GM18526 (cell line): ENCODE measurements around the gene BEND3.

Source experiments
- POLR2A ChIP-seq: IDR thresholded peaks from 3 replicates; pipeline ENCODE4 v1.6.1; 2011; ENCODE audit not compliant: insufficient read length; ENCODE audit errors: extremely low read depth

BEND3 gene

DNA sequence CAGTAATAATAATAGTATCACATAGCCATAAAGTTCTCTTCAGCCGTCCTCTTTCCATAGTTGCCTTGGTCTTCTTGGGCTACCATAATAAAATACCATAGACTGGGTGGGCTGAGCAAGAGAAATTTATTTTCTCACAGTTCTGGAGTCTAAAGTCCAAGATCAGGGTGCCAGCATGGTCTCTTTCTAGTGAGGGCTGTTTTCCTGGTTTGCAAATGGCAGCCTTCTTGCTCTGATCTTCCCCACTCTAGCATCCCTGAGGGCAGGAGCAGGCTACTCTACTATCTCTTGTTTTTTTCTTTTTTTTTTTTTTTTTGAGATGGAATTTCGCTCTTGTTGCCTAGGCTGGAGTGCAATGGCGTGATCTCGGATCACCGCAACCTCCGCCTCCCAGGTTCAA lies 8.2 kb upstream of the BEND3 start:
- TF ChIP-seq POLR2A: no peak

DNA sequence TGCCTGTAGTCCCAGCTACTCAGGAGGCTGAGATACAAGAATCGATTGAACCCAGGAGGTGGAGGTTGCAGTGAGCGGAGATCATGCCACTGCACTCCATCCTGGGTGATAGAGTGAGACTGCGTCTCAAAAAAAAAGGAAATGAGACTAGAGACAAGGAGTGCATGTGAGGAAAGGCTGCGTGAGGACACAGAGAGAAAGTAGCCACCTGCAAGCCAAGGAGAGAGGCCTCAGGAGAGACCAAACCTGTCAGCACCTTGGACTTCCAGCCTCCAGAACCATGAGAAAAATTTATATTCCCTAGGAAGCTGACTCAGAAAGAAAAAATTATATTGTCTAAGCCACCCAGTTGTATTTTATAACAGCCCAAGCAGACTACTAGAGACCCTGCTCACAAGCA lies 7.4 kb upstream of the BEND3 start:
- no peak for TF ChIP-seq POLR2A

DNA sequence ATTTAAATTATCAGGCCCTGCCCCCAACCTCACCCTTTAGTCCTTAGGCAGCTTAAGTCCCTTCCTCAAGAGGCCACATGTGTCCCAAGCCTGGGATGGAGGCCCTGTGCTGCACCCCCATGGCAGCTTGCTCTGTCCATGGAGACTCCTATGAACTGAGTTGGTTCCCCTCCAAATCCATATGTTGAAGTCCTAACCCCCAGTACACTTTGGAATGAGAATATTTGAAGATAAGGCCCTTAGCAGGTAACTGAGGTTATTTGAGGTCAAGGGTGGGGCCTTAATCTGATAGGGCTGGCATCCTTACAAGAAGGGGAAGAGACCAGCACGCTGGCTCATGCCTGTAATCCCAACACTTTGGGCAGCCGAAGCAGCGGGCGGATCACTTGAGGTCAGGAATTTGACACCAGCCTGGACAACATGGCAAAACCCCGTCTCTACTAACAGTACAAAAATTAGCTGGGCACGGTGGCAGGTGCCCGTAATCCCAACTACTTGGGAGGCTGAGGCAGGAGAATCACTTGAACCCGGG lies 6.7 kb upstream of the BEND3 start:
- no peak for TF ChIP-seq POLR2A

DNA sequence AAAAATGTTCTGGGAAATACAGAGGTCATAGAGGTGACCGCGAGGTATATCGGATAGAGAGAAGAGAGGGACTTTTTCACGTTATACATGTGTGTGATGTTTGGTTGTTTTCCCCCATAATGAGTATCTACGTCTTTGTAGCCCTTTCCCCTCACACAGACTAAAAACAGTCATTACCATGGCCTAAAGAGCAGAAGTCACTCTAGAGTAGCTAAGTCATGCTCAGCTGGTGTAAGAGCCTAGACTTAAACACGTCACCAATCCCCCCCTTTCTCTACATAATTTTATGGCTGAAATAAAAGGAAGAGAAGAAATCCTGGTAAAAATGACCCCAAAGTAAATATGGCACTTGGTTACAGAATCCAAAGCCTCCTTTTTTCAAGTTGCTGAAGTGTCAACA lies 6.0 kb upstream of the BEND3 start:
- TF ChIP-seq POLR2A: no peak

DNA sequence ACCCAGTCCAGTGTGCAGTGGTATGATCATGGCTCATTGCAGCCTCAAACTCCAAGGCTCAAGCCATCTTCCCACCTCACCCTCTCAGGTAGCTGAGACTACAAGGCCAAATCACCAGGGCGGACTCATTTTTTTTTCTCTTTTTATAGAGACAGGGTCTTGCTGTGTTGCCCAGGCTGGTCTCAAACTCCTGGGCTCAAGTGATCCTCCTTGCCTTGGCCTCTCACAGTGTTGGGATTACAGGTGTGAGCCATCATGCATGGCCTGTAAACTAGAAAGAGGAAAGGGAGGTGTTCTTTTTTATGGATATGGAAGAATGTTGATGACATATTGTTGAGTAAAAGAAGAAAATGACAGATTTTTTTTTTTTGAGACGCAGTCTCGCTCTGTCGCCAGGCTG lies 5.1 kb upstream of the BEND3 start:
- TF ChIP-seq POLR2A: no peak

DNA sequence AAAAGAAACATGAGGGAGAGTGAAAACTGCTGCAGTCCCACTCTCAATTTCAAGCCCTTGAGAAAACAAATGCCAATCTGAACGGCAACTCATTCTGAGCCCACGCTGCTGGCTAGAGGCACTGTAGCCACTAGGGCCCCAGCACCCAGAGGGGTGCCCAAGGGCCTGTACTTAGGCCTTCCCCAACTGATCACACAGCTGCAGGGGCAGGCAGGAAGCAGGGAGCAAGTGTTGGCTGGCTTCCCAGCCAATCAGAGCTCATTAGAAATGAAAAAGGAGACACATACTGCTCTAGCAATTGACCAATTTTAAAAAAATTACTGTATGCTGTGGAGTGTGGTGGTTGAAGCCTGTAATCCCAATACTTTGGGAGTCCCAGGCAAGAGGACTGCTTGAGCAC lies 3.7 kb upstream of the BEND3 start:
- TF ChIP-seq POLR2A: no peak

DNA sequence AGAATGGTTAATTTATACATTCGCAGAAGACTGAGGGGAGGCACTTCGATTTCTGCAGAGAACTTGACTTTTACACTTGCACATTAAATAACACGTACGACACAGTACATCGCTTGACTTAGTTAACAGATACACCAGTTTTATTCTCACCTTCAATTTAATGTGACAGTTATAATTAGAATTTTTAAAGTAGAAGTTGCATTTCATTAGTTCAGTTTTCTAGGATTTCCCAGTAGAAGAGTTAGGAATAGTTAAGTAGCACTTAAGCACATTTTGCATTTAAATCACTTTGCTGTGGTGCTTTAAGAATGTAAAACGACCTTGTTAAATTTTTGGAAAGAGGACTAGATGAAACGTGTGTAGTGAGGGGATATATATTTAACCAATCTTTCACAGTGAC lies 1.6 kb upstream of the BEND3 start:
- no peak for TF ChIP-seq POLR2A

DNA sequence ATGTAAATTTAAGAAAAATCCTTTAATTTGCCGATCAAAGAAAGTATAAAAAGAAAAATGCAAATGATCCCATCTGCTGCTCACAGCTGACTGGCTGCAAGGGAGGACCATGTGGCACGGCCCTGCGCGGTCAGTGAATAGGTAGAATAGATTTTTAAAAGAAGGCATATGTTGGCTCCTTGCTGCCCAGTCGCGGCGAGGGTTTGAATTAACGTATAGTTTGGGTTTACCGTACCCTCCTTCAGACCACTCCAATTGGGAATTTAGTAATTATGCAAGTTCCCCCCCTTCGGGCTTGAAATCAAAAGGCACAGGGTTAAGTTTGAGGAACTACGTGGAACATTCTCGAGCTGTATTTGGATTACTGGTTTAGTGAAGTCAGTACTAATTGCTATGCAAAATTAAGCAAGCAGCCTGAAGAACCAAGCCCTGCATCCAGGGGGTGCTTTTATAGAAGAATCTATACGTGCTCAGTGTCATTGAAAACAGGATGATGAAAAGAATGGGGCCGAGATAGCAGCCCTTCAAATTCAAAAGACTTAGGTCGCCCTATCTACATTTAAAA lies 1.1 kb upstream of the BEND3 start:
- TF ChIP-seq POLR2A: no peak

DNA sequence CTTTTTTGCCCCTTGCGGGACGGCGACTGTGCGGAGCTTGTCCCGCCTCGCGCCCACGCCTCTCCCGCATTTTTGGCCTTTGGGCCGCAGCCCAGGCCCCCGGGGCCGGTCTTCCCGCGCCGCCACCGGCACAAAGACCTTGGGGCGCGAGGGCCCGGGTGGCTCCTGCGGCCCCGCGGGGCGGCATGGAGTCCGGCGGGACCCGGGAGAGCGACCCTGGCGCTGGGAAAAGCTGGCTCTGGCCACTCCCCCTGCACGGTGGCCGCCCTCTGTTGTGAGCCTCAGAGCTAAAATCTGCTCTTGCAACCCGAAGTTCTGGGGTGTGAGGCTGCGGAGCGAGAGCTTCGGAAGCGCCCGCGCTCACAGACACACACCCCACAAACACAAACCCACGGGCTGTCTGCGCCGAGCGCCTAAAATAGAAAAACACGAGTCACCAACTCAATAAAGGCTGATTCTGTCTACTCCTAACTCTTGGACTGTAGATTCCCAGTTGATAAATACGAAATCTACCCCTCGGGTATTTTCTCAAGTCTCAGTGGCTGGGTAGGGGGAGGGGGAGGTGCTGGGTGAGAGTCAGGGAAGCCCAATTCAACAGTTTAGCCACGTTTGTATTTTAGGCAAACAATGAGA lies 496 bp upstream of the BEND3 start:
- TF ChIP-seq POLR2A: no peak

DNA sequence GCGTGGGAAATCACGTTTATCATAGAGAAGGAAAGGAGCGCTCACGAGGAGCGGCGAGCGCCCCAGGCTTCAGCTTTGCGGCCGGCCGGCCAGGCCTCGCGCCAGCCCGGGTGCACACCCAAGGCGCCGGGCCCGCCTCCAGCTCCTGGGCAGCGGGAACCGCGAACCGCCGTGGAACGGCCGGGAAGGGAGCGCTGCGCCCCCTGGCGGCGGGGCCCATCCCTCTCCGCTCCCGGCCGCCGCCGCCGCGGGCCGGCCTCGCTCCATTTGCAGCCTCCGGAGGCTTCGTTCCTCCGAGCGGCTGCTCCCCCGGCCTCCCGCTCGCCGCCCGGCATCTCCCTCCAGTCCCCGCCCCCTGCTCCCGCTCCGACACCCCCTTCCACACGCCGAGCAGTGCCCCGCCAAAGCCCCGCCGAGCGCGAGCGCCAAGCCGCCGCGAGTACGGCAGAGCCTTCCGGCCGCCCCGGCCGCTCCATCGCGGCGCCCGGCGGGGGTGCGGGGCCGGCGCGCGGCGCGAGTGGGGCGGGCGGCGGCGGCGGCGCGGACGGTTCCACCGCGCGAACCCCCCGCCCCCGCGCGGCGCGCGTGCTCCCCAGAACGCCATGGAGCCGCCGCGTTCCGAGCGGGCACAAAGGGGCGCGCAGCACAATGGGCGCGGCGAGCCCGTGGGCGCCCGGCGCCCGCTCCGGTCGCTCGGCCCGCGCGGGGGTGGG lies 946 bp downstream of the BEND3 start:
- TF ChIP-seq POLR2A: no peak

DNA sequence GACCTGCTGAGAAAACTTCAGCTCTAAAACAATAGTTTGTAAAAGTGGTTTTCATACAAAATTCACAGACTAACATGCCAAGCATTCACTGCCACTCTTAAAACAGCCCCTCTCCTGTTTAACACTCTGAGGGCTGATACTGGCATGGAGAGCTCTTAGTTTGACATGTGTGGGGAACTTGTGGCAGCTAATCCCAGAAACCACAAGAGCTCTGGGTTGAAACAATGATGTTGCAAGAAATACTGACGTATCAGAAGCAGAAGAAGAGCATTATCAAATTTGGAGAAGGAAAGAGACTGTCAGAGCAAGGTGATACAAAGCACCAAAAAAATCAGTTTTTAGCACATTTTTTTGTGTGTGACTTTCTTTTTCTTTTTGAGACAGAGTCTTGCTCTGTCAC lies 5.1 kb downstream of the BEND3 start:
- TF ChIP-seq POLR2A: no peak

DNA sequence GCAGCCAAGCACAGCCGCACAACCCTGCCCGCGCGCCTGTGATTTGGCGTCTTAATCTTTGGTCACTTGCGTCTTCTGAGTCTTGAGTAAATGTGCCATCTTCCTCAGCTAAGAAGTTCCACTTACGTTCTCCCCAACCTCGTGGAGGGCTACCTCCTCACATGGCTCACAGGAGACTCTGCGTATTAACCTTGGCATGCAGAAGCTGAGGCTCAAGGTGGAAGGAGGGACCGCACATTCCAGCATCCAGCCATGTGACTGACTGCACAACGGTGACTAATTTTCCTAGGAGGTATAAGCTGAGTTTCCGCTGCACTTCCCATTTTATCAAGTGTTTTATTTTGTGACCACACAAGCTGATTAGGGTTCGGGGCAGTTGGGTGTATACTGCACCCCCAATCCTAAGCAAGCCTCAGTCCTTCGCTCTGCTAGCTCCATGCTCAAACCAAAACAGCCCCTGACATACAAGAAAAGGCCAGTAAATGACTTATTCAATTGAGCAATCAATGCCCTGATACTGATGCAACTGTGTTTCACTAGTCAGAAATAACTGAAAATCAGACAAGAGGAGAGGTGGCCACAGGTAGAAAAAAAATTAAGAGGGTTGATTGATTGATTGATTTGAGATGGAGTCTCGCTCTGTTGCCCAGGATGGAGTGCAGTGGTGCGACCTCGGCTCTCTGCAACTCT lies 7.0 kb downstream of the BEND3 start:
- no peak for TF ChIP-seq POLR2A

DNA sequence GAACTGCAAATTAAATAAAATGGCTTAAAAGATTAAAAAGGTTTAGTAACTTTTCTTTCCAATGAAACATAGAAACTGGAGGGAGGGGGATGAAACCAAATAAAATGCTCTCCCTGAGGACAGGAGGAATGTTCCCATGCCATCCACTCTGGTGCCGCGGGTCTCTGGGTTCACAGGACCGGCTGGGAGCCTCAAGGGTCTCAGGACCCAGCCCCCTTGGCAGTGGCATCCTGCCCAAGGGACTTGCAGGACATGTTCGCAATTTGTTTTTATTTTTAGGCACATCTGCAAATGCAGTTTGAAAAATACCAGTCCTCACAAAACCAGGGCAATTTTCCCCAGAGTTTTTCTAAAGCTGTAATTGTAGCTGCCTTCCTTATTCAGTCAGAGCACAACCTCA lies 7.5 kb downstream of the BEND3 start:
- TF ChIP-seq POLR2A: no peak

DNA sequence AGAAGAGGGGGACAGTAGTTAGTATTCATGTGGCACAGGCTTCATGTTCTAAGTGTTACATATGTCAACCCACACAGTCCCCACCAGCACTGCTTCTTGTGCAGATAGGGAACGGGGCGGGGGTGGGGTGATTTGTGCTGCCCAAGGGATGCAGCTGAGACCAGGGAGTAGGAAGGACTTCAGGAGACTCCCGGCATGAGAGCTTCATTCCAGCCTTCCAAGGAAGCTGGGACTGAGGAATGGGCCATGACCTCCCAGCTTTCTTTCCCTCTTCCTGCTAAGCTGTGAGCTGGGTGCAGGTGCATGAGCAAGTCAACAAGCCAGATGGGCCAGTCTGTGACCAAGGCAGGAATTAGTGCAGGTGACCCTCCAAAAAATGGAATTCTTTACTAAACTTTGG lies 9.2 kb downstream of the BEND3 start:
- TF ChIP-seq POLR2A: no peak

DNA sequence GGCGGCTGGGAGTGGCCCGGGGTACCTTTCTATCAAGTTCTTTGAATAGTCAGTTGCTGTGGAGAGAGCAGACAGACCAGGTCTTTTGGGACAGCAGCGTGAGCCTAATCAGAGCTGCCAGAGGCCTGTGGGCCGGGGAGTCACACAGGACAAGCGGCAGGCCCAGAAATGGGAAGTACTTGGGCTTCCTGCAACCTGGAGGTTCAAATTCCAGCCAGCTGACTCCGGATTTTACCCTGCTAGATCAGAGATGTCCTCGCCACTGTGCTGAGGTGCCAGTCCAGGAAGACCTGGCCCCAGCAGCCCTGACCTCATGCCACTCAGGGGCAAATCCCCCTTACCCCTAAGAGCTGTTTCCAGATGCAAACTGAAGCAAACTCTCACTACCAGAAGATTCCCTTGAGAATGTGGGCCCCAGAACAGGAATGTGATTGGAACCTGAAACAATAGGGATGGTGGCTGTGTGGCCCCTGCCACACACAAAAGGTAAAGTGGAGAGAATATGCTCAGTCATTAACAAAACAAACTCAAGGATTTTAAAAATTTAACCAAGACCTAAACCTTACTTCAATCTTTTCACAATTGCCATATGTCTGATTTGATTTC lies 9.7 kb downstream of the BEND3 start:
- no peak for TF ChIP-seq POLR2A
